K562 (cell line): ENCODE results near the gene GCGR. TPM values are rescaled to one million over a fixed set of nuclear protein-coding genes. Genes with fewer than 3 reads are reported as not detected.
A peak's percentile ranks its signal among the peaks of the same experiment; 100 is the strongest.

Experiments used
- ELF2 ChIP-seq: fragments of 250-450 bp; sonication (Bioruptor Pico); IDR thresholded peaks from 2 replicates; pipeline ENCODE4 v1.5.0; 2021; ENCODE audit warnings: mild to moderate bottlenecking
- EP400 ChIP-seq: fragments of 450-650 bp; IDR thresholded peaks from 2 replicates; pipeline ENCODE4 v1.6.1; 2017; ENCODE audit warnings: antibody characterized with exemption, mild to moderate bottlenecking, moderate library complexity
- JUND ChIP-seq, 2 experiments: IDR thresholded peaks; 2 replicates in 1 of 2; 3 replicates in 1 of 2; pipeline ENCODE4 v1.6.1; 2011; ENCODE audit warnings: borderline replicate concordance in 2 of 2, low read depth in 2 of 2, low read length in 2 of 2, improper control_type of control experiment in 1 of 2, missing biosample characterization in 1 of 2, missing genetic modification characterization in 1 of 2, missing genetic modification reagents in 1 of 2
- NEUROD1 ChIP-seq: fragments of 150-350 bp; IDR thresholded peaks from 2 replicates; pipeline ENCODE4 v1.6.1; 2014; ENCODE audit warnings: borderline replicate concordance, low read length, low read depth; ENCODE audit not compliant: partially characterized antibody
- TEAD4 ChIP-seq, 2 experiments: sonication (generic) in 1 of 2; formaldehyde crosslinking in 1 of 2; IDR thresholded peaks; 2 replicates each; pipeline versions ENCODE4 v1.6.1 to v1.8.0; 2012 to 2022; ENCODE audit warnings: borderline replicate concordance in 1 of 2, inconsistent platforms in 1 of 2, low read length in 1 of 2, mild to moderate bottlenecking in 1 of 2, missing genetic modification reagents in 1 of 2
- ZNF143 ChIP-seq: sonication (generic); formaldehyde crosslinking; IDR thresholded peaks from 2 replicates; pipeline ENCODE4 v1.9.0; 2022; ENCODE audit warnings: mild to moderate bottlenecking, missing genetic modification reagents
- polyA plus RNA-seq, 8 experiments: library from polyadenylated mRNA; depleted of rRNA in 4 of 8; stranded (reverse) in 5 of 8; unstranded in 3 of 8; fragments of >200 nt; fragmentation: Nextera tagmentation in 2 of 8; fragmentation: Illumina TruSeq in 1 of 8; extraction: Ambion mirVana in 2 of 8; extraction: Trizol in 1 of 8; gene quantifications; 2 replicates each; pipeline versions ENCODE4 v1.2.1 to v1.2.3, GENCODE V29; 2011 to 2014; ENCODE audit warnings: inconsistent platforms in 1 of 8, missing spikeins in 1 of 8
- total RNA-seq, 7 experiments: library from RNA; depleted of rRNA in 6 of 7; stranded (reverse); fragments of >200 nt in 6 of 7; fragmentation: Illumina TruSeq in 2 of 7; extraction: Trizol in 2 of 7; gene quantifications; 2 replicates each; pipeline versions ENCODE4 v1.2.1 to v1.2.3, GENCODE V29; 2011 to 2021; ENCODE audit warnings: low replicate concordance in 1 of 7
- TF ChIP-seq, protein P1 (sequence below): IDR thresholded peaks from 2 replicates; pipeline ENCODE4 v1.6.1; 2011; ENCODE audit warnings: borderline replicate concordance, low read depth, mild to moderate bottlenecking, moderate library complexity, low read length; ENCODE audit not compliant: insufficient read depth, poor library complexity, severe bottlenecking
- TF ChIP-seq, protein P2 (sequence below): sonication (generic); formaldehyde crosslinking; IDR thresholded peaks from 2 replicates; pipeline ENCODE4 v1.9.0; 2022; ENCODE audit warnings: mild to moderate bottlenecking, missing genetic modification reagents
- TF ChIP-seq, protein P3 (sequence below): sonication (generic); formaldehyde crosslinking; IDR thresholded peaks from 2 replicates; pipeline ENCODE4 v1.8.0; 2023; ENCODE audit warnings: mild to moderate bottlenecking, missing genetic modification reagents

GCGR gene
- total and polyA plus RNA-seq, 9 of the 15 experiments (the other 6 are each of a cell fraction or from before 2014, with no cell fraction given): not detected

DNA sequence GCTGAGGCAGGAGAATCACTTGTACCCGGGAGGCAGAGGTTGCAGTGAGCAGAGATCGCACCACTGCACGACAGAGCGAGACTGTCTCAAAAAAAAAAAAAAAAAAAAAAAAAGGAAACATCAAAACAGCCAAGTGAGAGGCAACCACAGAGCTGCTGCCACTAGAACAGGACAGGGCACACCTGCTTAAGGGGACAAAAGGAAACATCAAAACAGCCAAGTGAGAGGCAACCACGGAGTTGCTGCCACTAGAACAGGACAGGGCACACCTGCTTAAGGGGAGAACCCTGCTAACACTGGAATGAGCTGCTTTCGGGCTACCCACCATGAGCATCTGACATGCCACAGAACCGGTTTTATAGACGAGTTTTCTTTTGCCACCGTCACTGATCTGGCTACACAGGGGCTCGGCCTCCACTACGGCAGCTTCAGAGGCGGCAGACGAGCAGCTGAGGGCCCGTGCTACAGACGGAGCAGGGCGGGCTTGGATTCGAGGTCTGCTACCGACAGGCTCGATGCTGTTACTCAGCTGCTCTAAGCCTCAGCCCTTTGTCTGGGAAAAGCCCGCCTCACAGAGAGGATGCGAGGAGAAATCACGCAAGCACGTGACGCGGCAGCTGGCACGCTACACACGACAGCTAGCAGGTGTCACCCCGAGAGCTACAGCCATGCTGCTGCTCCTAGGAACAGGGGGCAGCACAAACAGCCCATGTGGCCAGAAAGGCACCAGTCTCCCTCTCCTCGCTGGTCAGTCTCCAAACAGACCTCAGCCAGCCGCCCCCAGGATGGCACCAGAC, 54.4 kb downstream of the GCGR start (continued):
- TF ChIP-seq, protein P1, sequence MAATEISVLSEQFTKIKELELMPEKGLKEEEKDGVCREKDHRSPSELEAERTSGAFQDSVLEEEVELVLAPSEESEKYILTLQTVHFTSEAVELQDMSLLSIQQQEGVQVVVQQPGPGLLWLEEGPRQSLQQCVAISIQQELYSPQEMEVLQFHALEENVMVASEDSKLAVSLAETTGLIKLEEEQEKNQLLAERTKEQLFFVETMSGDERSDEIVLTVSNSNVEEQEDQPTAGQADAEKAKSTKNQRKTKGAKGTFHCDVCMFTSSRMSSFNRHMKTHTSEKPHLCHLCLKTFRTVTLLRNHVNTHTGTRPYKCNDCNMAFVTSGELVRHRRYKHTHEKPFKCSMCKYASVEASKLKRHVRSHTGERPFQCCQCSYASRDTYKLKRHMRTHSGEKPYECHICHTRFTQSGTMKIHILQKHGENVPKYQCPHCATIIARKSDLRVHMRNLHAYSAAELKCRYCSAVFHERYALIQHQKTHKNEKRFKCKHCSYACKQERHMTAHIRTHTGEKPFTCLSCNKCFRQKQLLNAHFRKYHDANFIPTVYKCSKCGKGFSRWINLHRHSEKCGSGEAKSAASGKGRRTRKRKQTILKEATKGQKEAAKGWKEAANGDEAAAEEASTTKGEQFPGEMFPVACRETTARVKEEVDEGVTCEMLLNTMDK: no peak
- no peak for TF ChIP-seq EP400
- TF ChIP-seq ZNF143 (CRISPR knock-in tag): 0 out of 2 replicates have a peak, but pooled peaks have one; percentile 13
- TF ChIP-seq, protein P2, sequence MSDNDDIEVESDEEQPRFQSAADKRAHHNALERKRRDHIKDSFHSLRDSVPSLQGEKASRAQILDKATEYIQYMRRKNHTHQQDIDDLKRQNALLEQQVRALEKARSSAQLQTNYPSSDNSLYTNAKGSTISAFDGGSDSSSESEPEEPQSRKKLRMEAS (CRISPR knock-in tag): peak; percentile 55
- no peak for TF ChIP-seq JUND (IDR thresholded peaks at IDR 0.05; ENCODE audit: borderline replicate concordance, low read depth, low read length)
- TF ChIP-seq JUND (tag; IDR thresholded peaks at IDR 0.05; ENCODE audit: borderline replicate concordance, low read depth, low read length): no peak
- no peak for TF ChIP-seq ELF2 (CRISPR knock-in tag)
- TF ChIP-seq, protein P3, sequence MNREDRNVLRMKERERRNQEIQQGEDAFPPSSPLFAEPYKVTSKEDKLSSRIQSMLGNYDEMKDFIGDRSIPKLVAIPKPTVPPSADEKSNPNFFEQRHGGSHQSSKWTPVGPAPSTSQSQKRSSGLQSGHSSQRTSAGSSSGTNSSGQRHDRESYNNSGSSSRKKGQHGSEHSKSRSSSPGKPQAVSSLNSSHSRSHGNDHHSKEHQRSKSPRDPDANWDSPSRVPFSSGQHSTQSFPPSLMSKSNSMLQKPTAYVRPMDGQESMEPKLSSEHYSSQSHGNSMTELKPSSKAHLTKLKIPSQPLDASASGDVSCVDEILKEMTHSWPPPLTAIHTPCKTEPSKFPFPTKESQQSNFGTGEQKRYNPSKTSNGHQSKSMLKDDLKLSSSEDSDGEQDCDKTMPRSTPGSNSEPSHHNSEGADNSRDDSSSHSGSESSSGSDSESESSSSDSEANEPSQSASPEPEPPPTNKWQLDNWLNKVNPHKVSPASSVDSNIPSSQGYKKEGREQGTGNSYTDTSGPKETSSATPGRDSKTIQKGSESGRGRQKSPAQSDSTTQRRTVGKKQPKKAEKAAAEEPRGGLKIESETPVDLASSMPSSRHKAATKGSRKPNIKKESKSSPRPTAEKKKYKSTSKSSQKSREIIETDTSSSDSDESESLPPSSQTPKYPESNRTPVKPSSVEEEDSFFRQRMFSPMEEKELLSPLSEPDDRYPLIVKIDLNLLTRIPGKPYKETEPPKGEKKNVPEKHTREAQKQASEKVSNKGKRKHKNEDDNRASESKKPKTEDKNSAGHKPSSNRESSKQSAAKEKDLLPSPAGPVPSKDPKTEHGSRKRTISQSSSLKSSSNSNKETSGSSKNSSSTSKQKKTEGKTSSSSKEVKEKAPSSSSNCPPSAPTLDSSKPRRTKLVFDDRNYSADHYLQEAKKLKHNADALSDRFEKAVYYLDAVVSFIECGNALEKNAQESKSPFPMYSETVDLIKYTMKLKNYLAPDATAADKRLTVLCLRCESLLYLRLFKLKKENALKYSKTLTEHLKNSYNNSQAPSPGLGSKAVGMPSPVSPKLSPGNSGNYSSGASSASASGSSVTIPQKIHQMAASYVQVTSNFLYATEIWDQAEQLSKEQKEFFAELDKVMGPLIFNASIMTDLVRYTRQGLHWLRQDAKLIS (CRISPR knock-in tag): 0 out of 2 replicates have a peak, but pooled peaks have one; percentile 11
- no peak for TF ChIP-seq NEUROD1
- TF ChIP-seq TEAD4 (IDR thresholded peaks at IDR 0.05; ENCODE audit: low read length): no peak
- TF ChIP-seq TEAD4 (CRISPR knock-in tag; IDR thresholded peaks at IDR 0.05; ENCODE audit: borderline replicate concordance): 0 out of 2 replicates have a peak, but pooled peaks have one; percentile 37
